ENCODE data around the gene ACSF2. TPM values are rescaled to one million over a fixed set of nuclear protein-coding genes. Genes with fewer than 3 reads are reported as not detected.
A peak's percentile ranks its signal among the peaks of the same experiment; 100 is the strongest.
"Not testable (repeated sequence)": the region's sequence is repeated elsewhere in the genome, so short reads cannot be mapped to it uniquely, and the experiment has no call there.

ACSF2 gene
- total and polyA plus RNA-seq, 8 donors, result 60.9 to 148 (median 124) TPM

DNA sequence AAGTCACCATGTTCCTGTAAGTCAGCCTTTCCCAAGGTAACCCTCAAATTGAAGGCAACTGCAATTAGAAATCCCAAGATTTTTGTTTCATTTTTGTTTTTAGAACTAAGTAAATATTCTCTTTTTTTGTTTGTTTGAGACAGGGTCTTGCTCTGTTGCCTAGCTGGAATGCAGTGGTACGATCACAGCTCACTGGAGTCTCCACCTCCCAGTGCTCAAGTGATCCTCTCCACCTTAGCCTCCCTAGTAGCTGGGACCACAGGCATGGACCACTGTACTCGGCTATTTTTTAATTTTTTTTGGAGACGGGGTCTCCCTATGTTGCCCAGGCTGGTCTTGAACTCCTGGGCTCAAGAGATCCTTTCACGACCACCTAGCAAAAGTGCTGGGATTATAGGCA lies 18.1 kb upstream of the ACSF2 start:
- no peaks in the 10 kb centered on the region for H3K36me3 ChIP-seq
- intact Hi-C loops (cut with DNase I), result no loop called here
- H3K9me3 ChIP-seq, result no peaks in the 10 kb centered on the region
- DNase-seq (no peak), ATAC-seq (no peak)
- H3K4me3 ChIP-seq, result no peak overlapping the region
- H3K4me1 ChIP-seq, result no peaks in the 10 kb centered on the region
- H3K27ac ChIP-seq, result no peak overlapping the region
- H3K27me3 ChIP-seq, result no peaks in the 10 kb centered on the region
- TF ChIP-seq, protein P1, sequence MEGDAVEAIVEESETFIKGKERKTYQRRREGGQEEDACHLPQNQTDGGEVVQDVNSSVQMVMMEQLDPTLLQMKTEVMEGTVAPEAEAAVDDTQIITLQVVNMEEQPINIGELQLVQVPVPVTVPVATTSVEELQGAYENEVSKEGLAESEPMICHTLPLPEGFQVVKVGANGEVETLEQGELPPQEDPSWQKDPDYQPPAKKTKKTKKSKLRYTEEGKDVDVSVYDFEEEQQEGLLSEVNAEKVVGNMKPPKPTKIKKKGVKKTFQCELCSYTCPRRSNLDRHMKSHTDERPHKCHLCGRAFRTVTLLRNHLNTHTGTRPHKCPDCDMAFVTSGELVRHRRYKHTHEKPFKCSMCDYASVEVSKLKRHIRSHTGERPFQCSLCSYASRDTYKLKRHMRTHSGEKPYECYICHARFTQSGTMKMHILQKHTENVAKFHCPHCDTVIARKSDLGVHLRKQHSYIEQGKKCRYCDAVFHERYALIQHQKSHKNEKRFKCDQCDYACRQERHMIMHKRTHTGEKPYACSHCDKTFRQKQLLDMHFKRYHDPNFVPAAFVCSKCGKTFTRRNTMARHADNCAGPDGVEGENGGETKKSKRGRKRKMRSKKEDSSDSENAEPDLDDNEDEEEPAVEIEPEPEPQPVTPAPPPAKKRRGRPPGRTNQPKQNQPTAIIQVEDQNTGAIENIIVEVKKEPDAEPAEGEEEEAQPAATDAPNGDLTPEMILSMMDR (IDR thresholded peaks at IDR 0.05), result no peak

DNA sequence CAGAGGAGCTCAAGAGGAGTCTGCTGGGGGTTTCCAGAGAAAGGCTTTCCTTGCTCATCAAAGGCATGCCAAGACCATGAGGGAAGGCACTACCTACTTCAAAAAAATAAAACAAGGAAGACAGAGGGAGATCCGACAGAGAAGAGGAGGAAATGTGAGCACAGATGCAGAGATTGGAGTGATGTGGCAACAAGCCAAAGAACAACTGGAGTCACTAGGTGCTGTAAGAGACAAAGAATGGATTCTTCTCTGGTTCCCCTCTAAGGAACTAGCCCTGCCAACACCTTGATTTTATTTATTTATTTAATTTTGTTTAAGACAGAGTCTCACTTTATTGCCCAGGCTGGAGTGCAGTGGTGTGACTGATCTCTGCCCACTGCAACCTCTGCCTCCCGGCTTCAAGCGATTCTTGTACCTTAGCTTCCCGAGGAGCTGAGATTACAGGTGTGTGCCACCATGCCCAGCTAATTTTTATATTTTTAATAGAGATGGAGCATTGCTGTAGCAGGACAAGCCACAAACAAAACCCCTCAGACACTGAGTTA lies 13.8 kb upstream of the ACSF2 start:
- ATAC-seq (no peak), DNase-seq (no peak)
- H3K4me3 ChIP-seq, result no peak overlapping the region
- intact Hi-C loops (cut with DNase I), result no loop called here
- TF ChIP-seq, protein P1 (IDR thresholded peaks at IDR 0.05), result no peak
- no peaks in the 10 kb centered on the region for H3K36me3 ChIP-seq
- no peak overlapping the region for H3K27ac ChIP-seq
- H3K27me3 ChIP-seq, result no peaks in the 10 kb centered on the region
- no peaks in the 10 kb centered on the region for H3K9me3 ChIP-seq
- no peaks in the 10 kb centered on the region for H3K4me1 ChIP-seq

DNA sequence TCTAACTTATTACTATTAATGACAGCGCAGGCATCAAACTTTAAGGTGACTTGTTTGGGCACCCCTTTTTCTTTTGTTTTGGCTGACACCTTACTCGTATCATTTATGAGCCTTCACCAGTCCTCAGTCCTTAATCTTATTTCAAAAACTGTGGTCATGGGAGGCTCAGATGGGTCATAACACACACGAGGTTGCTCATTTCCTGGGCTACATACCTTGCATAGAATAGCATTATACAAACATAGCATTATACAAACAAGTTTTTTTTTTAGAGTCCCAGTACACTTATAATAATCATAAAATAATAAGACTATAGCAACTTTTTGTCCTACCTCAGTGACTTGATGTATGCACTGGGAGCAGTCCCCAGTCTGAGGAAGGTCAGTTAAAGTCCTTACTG lies 11.2 kb upstream of the ACSF2 start:
- TF ChIP-seq, protein P1 (IDR thresholded peaks at IDR 0.05), result no peak
- Histone ChIP-seq H3K36me3 (no peaks in the 10 kb centered on the region), H3K4me1 (no peaks in the 10 kb centered on the region), H3K27me3 (no peaks in the 10 kb centered on the region), H3K27ac (no peak overlapping the region), H3K4me3 (no peak overlapping the region), H3K9me3 (no peaks in the 10 kb centered on the region)
- ATAC-seq (no peak), DNase-seq (no peak)
- intact Hi-C loops (cut with DNase I), result no loop called here

DNA sequence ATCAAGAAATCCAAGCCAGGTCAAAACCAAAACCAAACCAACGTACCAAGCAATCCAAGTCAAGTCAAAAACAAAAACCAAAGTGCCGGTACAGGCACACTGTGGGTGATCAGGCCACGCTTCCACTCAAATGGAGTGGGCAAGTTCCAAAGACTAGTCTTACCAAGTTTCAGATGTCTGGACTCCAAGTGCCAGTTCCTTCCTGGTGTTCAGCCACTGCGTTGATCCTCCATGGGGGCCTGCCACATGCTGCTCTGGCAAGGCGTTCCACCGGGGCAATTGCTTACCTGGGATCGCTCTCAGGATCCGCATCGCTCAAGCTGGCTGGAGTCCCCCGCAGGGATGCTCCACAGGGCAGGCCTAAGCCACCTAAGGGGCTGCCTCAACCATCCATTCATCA lies 6.4 kb upstream of the ACSF2 start:
- peaks cover 15 to 35% of the 10 kb centered on the region in 2 donors for H3K4me1 ChIP-seq
- DNase-seq; H3K4me3 ChIP-seq; ATAC-seq; H3K27me3 ChIP-seq; intact Hi-C loops (cut with DNase I); H3K27ac ChIP-seq; H3K9me3 ChIP-seq; H3K36me3 ChIP-seq: not testable (repeated sequence)

DNA sequence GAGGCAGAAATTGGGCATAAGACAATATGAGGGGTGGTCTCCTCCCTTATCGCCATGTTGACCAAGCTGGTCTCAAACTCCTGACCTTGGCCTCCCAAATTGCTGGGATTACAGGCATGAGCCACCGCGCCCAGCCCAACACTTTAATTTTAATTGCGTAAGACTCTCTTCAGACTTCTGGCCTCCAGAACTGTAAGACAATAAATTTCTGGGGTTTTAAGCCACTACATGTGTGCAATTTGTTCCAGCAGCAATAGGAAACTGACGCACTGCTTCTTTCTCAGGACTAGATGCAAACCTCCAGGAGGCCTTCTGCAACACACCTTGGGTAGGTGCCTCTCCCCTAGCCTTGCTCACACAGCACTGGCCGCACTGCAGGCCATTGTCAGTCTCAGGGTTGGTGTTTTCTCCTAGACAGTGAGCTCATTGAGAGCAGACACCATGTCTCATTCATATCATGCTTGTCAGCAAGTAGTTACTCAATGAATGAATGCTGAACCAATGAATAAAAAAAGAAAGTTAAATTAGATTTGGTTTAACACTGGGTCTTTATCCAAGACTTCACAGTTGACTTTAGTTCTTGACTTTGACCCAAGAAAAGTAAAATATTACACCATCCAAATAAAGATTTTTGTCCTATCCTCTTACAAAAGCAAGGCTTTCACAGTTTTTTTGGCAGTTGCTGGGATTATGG lies 5.5 kb upstream of the ACSF2 start:
- Histone ChIP-seq H3K9me3 (no peaks in the 10 kb centered on the region), H3K27ac (peak overlapping the region; percentile 45 to 72), H3K4me1 (peaks cover 19 to 45% of the 10 kb centered on the region in 2 donors), H3K27me3 (no peaks in the 10 kb centered on the region), H3K4me3 (no peak overlapping the region), H3K36me3 (no peaks in the 10 kb centered on the region)
- ATAC-seq (no peak), DNase-seq (no peak)
- intact Hi-C loops (cut with DNase I), result no loop called here
- TF ChIP-seq, protein P1 (IDR thresholded peaks at IDR 0.05), result no peak
